Mesodermal cell (in vitro differentiated cells): ENCODE data around the gene FGFR1OP2.

ENCODE experiments used
- H3K27ac ChIP-seq: 2 replicates; pipeline ENCODE4 v1.7.0; 2013; ENCODE audit warnings: mild to moderate bottlenecking, low read depth, low read length, moderate library complexity; ENCODE audit not compliant: severe bottlenecking
- H3K36me3 ChIP-seq: 2 replicates; pipeline ENCODE4 v1.7.1; 2013; ENCODE audit warnings: mild to moderate bottlenecking, low read length, moderate library complexity; ENCODE audit not compliant: control insufficient read depth, insufficient read depth
- H3K4me1 ChIP-seq: one replicate; pipeline ENCODE4 v1.7.1; 2013; ENCODE audit warnings: mild to moderate bottlenecking, low read length; ENCODE audit not compliant: insufficient read depth, control insufficient read depth, poor library complexity, severe bottlenecking
- H3K4me3 ChIP-seq: 2 replicates; pipeline ENCODE4 v1.7.0; 2013; ENCODE audit warnings: low read length, control low read depth, mild to moderate bottlenecking; ENCODE audit not compliant: insufficient read depth, poor library complexity, severe bottlenecking; ENCODE audit errors: extremely low read depth
- H3K9me3 ChIP-seq: 2 replicates; pipeline ENCODE4 v1.7.1; 2013; ENCODE audit warnings: mild to moderate bottlenecking, low read length, moderate library complexity; ENCODE audit not compliant: control insufficient read depth
- WGBS, 2 experiments: methylation state at CpG; one replicate each; pipeline ENCODE4 v1.1.5; 2013; ENCODE audit warnings: missing lambda C conversion rate in 2 of 2; ENCODE audit not compliant: insufficient coverage in 2 of 2; 5-methylcytosine and 5-hydroxymethylcytosine counted together

FGFR1OP2 gene

GRCh38 chr12:27001663-27002062 lies 63.4 kb downstream of the FGFR1OP2 start:
- H3K4me3 ChIP-seq, result no peak overlapping the region
- H3K4me1 ChIP-seq, result peaks cover 6% of the 10 kb centered on the region
- 95% methylated on average over 3 of the region's 5 CpGs; no CpG with 5 or more reads in 1 of the 2 experiments for WGBS, 2 experiments
- H3K36me3 ChIP-seq, result peaks cover 6% of the 10 kb centered on the region
- H3K9me3 ChIP-seq, result no peaks in the 10 kb centered on the region
- no peak overlapping the region for H3K27ac ChIP-seq

GRCh38 chr12:27002141-27002540 lies 63.9 kb downstream of the FGFR1OP2 start:
- no peak overlapping the region for H3K4me3 ChIP-seq
- peaks cover 6% of the 10 kb centered on the region for H3K4me1 ChIP-seq
- H3K36me3 ChIP-seq, result peaks cover 6% of the 10 kb centered on the region
- WGBS, 2 experiments, result no CpG with 5 or more reads among the region's 5 CpGs
- no peaks in the 10 kb centered on the region for H3K9me3 ChIP-seq
- no peak overlapping the region for H3K27ac ChIP-seq

- H3K27ac ChIP-seq, result no peak overlapping the region
- WGBS, 2 experiments, result 94 to 95% methylated on average over 4 to 5 of the region's 6 CpGs
- no peak overlapping the region for H3K4me3 ChIP-seq
These were observed 65.4 kb downstream of the FGFR1OP2 start for GRCh38 chr12:27003421-27004381.

GRCh38 chr12:27005495-27005894 lies 67.2 kb downstream of the FGFR1OP2 start:
- Histone ChIP-seq H3K4me1 (peaks cover 6% of the 10 kb centered on the region), H3K27ac (no peak overlapping the region), H3K9me3 (no peaks in the 10 kb centered on the region), H3K36me3 (no peaks in the 10 kb centered on the region), H3K4me3 (no peak overlapping the region)
- no CpG with 5 or more reads among the region's 2 CpGs for WGBS, 2 experiments

More at GRCh38 chr12:27003421-27004381, 65.4 kb downstream of the FGFR1OP2 start:
- Histone ChIP-seq H3K4me1 (peaks cover 6% of the 10 kb centered on the region), H3K9me3 (no peaks in the 10 kb centered on the region), H3K36me3 (no peaks in the 10 kb centered on the region)

GRCh38 chr12:27006797-27007467 lies 68.7 kb downstream of the FGFR1OP2 start:
- Histone ChIP-seq H3K4me3 (no peak overlapping the region), H3K27ac (no peak overlapping the region), H3K36me3 (no peaks in the 10 kb centered on the region), H3K4me1 (peaks cover 6% of the 10 kb centered on the region), H3K9me3 (no peaks in the 10 kb centered on the region)
- 100% methylated on average over 1 of the region's 2 CpGs; no CpG with 5 or more reads in 1 of the 2 experiments for WGBS, 2 experiments

GRCh38 chr12:27008081-27008480 lies 69.8 kb downstream of the FGFR1OP2 start:
- Histone ChIP-seq H3K4me3 (no peak overlapping the region), H3K27ac (no peak overlapping the region), H3K4me1 (peaks cover 6% of the 10 kb centered on the region), H3K36me3 (no peaks in the 10 kb centered on the region), H3K9me3 (no peaks in the 10 kb centered on the region)
- WGBS, 2 experiments, result no CpG with 5 or more reads among the region's 5 CpGs

- no peaks in the 10 kb centered on the region for H3K36me3 ChIP-seq
- no peaks in the 10 kb centered on the region for H3K4me1 ChIP-seq
- no peak overlapping the region for H3K4me3 ChIP-seq
- no peak overlapping the region for H3K27ac ChIP-seq
- WGBS, 2 experiments, result no CpG with 5 or more reads among the region's 1 CpG
- no peaks in the 10 kb centered on the region for H3K9me3 ChIP-seq
These were observed 71.6 kb downstream of the FGFR1OP2 start for GRCh38 chr12:27009881-27010301.

- H3K9me3 ChIP-seq, result no peaks in the 10 kb centered on the region
- no peak overlapping the region for H3K4me3 ChIP-seq
- no peaks in the 10 kb centered on the region for H3K36me3 ChIP-seq
- 93 to 94% methylated on average over 12 to 13 of the region's 14 CpGs for WGBS, 2 experiments
- peaks cover 2% of the 10 kb centered on the region for H3K4me1 ChIP-seq
- no peak overlapping the region for H3K27ac ChIP-seq
These were observed 74.1 kb downstream of the FGFR1OP2 start for GRCh38 chr12:27012239-27012981.

- H3K36me3 ChIP-seq, result no peaks in the 10 kb centered on the region
- H3K4me3 ChIP-seq, result peak overlapping the region; percentile 72
- H3K9me3 ChIP-seq, result no peaks in the 10 kb centered on the region
- 86 to 90% methylated on average over 2 of the region's 5 CpGs for whole genome bisulfite sequencing, 2 experiments
- no peak overlapping the region for H3K27ac ChIP-seq
- H3K4me1 ChIP-seq, result peaks cover 6% of the 10 kb centered on the region
These were observed 74.6 kb downstream of the FGFR1OP2 start for GRCh38 chr12:27012982-27013255.

- 0 to 2% methylated on average over 10 to 11 of the region's 13 CpGs for WGBS, 2 experiments
- Histone ChIP-seq H3K27ac (no peak overlapping the region), H3K4me1 (peaks cover 10% of the 10 kb centered on the region), H3K36me3 (no peaks in the 10 kb centered on the region), H3K4me3 (peak overlapping the region; percentile 72), H3K9me3 (no peaks in the 10 kb centered on the region)
These were observed 75.4 kb downstream of the FGFR1OP2 start for GRCh38 chr12:27013611-27014084.
